ENCODE data around the gene HBEGF.

HBEGF gene

DNA sequence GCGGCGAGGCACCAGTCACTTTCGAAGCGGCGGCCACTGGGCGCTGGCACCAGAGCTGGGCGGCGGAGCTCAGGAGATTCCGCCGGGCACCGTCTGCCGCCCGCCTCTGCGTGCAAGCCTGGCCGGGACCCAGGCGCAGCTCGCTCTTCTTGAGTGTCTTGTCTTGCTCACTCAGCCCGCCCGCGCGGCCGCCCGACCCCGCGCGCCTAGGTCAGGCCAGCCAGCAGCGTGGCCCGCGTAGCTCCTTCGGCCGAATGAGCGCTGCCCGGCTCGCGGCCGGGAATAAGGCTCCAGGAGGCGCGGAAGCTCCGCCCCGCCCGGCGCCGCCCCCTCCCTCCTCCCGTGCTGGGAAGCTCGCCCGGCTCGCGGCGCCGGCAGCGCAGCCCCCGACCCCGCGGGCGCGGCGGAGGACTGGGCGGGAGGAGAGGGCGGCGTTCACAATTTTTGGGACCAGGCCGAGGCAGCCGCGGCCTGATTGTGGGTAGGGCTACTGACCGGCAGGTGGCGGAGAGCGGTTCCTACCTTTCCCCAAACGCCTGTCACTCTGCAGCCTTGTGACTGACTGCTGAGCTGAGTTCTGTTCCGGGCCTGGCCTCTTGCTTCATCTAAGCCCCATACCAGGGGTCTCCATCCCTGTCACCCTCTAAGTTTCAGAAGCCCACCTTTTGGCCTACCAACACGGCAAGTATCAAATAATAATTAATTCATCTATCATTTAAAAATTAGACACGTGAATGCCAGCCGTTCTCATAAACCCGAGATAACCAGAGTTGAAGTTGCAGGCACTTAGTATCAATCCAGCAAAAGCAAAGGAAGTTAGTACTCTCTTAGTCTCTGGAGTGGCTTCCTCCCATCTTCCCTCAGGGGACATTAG lies at the start of gene HBEGF:
HBEGF (minus strand) TSS at position 256 of the 874 bp plus-strand sequence. CDS start 275 bp downstream, outside the sequence.
- no peak for DNase-seq

DNA sequence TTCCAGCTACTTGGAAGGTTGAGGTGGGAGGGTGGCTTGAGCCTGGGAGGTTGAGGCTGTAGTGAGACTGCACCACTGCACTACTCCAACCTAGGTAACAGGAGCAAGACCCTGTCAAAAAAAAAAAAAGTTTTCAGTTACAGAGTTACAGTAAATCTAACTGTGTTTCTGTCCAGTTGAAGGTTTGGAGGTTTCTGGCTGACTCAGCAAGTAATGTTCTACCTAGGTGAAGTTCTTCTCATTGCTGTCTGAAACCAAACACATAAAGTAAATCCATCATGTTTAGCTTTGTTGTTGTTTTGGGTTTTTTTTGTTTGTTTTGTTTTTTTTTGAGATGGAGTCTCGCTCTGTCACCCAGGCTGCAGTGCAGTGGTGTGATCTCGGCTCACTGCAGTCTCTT lies 47.3 kb upstream of the HBEGF start:
- DNase-seq = no peak

DNA sequence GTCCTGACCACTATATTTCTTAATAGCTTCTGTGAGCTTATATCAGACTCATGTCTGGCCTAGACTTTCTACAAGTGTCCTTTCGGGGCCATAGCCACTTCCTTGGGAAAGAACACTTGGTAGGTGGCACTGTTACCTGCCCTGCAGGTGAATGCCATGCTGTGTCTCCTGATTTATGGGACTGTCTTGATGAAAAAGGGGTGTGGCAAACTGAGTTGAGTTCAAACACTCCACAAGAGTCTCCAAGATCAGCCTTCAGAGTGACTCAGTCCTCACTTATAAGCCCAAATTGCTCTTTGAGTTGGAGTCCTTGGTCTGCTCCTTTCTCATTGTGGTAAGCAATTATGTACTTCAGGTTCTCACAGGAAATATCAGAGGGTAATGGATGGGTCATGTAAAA lies 45.3 kb upstream of the HBEGF start:
- DNase-seq = no peak

DNA sequence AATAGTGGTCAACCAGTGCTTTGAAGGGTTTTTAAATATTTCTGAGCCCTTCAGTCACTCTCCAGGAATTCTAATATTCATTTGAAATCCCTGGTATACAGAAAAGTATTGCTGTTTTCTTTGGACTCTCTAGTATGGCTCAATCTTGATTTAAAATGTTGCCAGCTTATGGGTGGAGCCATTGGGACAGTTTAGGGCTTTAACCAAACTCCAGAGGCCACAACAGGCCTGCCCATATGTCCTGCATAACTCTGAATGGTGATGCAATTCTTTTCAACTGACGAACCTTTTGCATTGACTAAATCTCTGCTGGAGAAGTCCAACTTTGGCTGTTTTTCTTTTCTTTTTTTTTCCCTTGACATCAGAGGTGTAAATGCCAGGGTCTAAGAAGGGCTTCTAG lies 44.9 kb upstream of the HBEGF start:
- no peak for DNase-seq

DNA sequence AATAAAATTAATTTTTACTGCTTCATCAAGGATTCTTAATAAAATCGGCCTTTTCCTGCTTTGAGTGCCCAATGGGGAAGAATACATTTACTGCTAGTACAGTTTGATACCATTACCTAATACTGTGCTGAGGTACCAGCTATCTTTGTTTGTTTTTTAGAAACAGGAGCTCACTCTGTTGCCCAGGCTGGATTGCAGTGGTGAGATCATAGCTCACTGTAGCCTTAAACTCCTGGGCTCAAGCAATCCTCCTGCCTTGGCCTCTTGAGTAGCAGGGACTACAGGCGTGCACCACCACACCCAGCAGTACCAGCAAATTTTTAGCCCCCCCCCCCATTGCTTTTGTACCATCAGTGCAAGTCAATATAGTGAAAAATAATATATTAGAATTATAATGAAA lies 41.6 kb upstream of the HBEGF start:
- DNase-seq = no peak

- DNase-seq = no peak
Measured at GRCh38 chr5:140383300-140383699, 36.9 kb upstream of the HBEGF start.

DNA sequence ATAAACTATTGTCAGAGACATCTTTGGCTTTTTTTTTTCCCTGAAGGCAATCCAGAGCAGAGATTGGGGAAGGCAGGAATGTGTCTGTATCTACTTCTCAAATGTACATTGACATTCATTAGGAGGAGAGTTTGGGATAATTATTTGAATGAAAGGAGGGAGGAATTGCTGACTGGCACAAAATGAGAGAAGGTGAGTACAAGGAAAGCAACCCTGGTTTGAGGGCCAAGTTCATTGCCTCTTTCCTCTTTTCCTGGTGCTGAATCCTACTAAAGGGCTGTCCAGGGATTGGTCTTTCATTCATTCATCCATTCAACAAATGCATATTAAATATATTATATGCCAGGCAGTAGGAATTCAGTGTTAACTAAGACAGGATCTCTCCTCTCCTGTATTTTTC lies 36.5 kb upstream of the HBEGF start:
- no peak for DNase-seq

DNA sequence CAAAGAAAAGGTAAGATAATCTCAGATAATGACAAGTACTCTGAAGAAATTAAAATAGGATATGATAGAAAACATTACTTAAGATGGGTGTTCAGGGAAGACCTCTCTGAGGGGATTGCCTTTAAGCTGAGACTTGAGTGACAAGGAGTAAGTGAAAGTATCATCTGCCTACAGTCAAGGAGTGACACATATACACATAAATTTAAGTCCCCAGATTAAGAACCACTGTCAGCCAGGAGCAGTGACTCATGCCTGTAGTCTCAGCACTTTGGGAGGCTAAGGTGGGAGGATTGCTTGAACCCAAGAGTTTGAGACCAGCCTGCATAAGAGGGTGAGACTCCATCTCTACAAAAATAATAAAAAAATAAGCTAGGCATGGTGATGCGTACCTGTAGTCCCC lies 35.6 kb upstream of the HBEGF start:
- DNase-seq = no peak

- DNase-seq = no peak
Measured at GRCh38 chr5:140381351-140381750, 34.9 kb upstream of the HBEGF start.

GRCh38 chr5:140372971-140373487 lies 26.6 kb upstream of the HBEGF start:
- no peak for DNase-seq

DNA sequence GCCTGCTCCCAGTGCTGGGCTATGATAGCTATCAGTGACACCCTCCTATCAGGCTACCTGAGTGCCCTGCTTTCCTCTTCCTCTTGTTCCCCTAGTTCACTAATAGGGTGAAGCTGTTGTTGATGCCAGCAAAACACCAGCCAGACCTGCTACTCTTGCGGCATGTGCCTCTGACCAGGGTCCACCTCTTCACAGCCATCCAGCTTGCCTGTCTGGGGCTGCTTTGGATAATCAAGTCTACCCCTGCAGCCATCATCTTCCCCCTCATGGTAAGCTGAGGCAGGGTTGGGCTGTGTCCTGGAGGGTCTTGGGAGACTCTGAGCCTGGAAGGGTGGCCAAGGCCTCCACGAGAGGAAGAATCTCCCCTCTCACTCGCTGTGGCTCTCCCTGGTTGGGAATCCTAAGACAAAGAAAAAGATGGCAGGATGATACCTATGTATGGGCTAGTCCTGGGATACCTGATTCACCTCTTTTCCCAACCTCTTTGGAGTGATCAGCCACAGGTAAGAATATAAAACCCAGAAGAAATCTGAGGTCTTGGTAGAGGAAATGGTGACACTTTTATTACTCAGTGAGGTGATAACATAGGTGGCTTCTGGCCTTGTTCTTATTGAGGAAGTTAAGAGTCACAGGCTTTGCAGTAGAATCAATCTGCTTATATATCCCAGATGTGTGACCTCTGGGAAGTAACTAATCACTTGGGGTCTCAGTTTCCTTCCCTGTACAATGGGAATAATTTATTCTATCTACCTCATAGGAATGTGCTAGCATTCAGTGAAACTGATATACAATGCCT lies 25.2 kb upstream of the HBEGF start:
- no peak for DNase-seq

- no peak for DNase-seq
Measured at GRCh38 chr5:140367256-140368013, 21.0 kb upstream of the HBEGF start.

DNA sequence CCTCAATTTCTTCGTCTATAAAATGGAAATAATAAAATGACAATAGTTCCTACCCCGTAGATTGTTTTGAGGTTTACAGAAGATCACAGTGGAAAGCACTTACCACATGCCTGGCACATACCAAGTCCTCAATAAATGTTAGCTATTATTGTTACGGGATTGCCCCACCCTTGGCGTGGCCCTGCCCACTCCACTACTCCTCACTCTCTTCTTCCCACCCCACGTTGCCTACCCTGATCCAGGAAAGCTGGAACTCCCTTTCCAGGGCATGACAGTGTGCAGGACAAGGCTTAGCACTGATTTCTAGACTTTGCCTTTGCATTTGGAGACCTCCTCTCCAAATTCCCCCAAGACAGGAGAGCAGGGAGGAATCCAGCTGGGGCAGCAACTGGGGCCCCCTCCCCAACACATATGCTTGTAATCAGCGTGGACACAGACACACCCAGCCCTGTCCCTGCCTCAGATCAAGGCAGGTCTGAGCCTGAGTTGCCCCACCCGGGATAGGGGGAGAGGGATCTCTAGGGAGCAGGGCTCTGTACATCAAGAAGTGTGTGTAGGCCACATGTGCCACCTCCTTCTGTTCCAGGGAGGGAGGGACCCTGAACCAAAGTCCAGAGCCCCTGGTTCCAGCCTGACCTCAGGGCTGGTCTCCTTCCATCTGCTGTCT lies 20.3 kb upstream of the HBEGF start:
- DNase-seq = no peak

DNA sequence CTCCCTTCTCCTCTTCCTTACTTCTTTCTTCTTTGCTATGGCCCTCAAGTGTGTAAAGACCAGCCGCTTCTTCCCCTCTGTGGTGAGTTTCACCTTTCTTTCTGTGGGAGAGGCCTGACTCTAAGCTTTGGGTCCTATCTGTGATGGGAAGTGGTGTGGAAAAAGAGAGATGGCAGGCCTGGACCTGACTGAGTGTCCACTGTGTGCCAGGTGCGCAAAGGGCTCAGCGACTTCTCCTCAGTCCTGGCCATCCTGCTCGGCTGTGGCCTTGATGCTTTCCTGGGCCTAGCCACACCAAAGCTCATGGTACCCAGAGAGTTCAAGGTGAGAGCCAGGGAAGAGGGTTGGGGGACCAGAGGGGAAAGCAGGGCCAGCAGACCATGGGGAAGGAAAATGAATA lies 19.5 kb upstream of the HBEGF start:
- DNase-seq = no peak

DNA sequence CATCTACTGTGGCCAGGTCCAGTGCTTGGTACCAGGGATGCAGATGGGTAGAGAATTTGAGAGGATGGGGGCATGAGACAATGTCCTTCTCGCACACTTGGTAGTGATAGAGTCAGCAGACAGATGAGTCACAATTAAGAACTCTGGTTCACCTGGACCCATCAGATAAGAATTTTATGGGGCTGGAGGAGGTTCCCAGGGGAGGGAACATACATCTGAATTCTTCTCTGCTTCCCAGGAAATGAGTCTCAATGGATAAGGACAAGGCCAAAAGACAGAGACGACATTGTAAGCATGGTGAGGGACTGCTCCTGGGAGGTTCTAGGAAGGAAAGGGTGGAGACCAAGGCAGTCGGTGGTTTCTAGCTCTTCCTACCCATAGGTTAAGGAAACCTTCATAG lies 18.9 kb upstream of the HBEGF start:
- no peak for DNase-seq

DNA sequence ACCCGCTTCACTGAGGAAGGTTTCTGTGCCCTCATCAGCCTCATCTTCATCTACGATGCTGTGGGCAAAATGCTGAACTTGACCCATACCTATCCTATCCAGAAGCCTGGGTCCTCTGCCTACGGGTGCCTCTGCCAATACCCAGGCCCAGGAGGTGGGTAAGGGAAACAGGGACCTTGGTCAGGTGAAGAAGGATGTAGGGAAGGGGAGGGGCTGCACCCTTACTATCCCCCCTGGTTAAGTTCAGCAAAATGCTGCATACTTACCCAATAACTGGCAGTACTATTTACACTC lies 18.0 kb upstream of the HBEGF start:
- no peak for DNase-seq

DNA sequence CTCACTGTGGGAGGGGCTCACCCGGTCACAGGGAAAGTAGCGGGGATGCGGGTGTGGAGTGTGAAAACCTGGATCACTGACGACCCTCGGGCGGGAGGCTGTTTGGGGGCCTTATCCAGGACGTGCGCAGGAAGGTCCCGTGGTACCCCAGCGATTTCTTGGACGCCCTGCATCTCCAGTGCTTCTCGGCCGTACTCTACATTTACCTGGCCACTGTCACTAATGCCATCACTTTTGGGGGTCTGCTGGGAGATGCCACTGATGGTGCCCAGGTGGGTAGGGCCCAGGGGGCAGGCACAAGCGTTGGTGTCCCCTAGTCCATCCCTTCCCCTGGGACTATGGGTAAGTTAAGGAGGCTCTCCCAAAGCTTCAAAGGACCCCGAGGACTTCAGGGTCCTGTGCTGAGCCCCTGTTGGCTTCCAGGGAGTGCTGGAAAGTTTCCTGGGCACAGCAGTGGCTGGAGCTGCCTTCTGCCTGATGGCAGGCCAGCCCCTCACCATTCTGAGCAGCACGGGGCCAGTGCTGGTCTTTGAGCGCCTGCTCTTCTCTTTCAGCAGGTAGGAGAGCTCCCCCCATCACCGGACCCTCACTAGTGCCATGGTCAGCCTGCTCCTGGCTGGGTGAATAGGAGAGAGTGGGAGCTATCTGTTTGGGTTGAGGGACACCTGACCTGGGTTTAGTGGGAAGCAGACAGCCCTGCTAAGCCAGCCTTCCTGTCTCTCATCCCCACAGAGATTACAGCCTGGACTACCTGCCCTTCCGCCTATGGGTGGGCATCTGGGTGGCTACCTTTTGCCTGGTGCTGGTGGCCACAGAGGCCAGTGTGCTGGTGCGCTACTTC lies 17.4 kb upstream of the HBEGF start:
- no peak for DNase-seq

GRCh38 chr5:140362875-140363630 lies 16.6 kb upstream of the HBEGF start:
- no peak for DNase-seq

GRCh38 chr5:140362311-140362710 lies 15.9 kb upstream of the HBEGF start:
- no peak for DNase-seq

DNA sequence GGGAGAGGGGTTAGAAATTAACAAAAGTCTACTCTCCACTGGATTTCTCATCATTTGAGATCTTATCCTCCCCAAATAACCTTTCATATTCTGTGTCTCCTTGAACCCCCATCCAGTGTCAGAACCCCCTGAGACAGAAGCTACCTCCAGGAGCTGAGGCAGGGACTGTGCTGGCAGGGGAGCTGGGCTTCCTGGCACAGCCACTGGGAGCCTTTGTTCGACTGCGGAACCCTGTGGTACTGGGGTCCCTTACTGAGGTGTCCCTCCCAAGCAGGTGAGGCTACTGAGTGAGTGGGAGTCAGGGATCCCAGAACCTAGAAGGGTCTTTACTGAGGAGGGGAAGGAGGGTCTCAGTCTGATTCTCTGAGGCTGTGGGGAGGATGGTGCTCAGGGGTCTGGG lies 15.5 kb upstream of the HBEGF start:
- DNase-seq = no peak

All from NCI-H2171 (cell line).